ENCODE measurements around the gene TP73. TPM values are rescaled to one million over a fixed set of nuclear protein-coding genes. Genes with fewer than 3 reads are reported as not detected.

TP73 gene
- total RNA-seq, 1 donor from 2014 or later: not detected

- Histone ChIP-seq H3K9me3 (ENCODE audit: control insufficient read depth in 3 of 3, low read length in 3 of 3) (no peaks in the 10 kb centered on the region), H3K27ac (ENCODE audit: low read depth, low read length) (no peak overlapping the region), H3K4me3 (ENCODE audit: low read length in 3 of 3) (no peak overlapping the region), H3K36me3 (ENCODE audit: control insufficient read depth in 3 of 3, insufficient read depth in 3 of 3, low read length in 3 of 3) (no peaks in the 10 kb centered on the region), H3K4me1 (ENCODE audit: control insufficient read depth in 3 of 3, insufficient read depth in 3 of 3, low read length in 3 of 3) (no peaks in the 10 kb centered on the region), H3K27me3 (ENCODE audit: control insufficient read depth in 3 of 3, insufficient read depth in 3 of 3, low read length in 3 of 3) (peaks cover 5 to 25% (median 19%) of the 10 kb centered on the region in 3 donors), H3K9ac (ENCODE audit: low read depth in 1 of 3, low read length in 3 of 3) (no peak overlapping the region)
These were observed 25.2 kb downstream of the TP73 start for GRCh38 chr1:3677484-3677883.

- H3K4me3 ChIP-seq (ENCODE audit: low read length in 3 of 3): no peak overlapping the region
- no peaks in the 10 kb centered on the region for H3K36me3 ChIP-seq (ENCODE audit: control insufficient read depth in 3 of 3, insufficient read depth in 3 of 3, low read length in 3 of 3)
- H3K27me3 ChIP-seq (ENCODE audit: control insufficient read depth in 3 of 3, insufficient read depth in 3 of 3, low read length in 3 of 3): peaks cover 6 to 19% (median 17%) of the 10 kb centered on the region in 3 donors
- H3K9me3 ChIP-seq (ENCODE audit: control insufficient read depth in 3 of 3, low read length in 3 of 3): no peaks in the 10 kb centered on the region
- H3K27ac ChIP-seq (ENCODE audit: low read depth, low read length): no peak overlapping the region
- no peaks in the 10 kb centered on the region for H3K4me1 ChIP-seq (ENCODE audit: control insufficient read depth in 3 of 3, insufficient read depth in 3 of 3, low read length in 3 of 3)
- H3K9ac ChIP-seq (ENCODE audit: low read depth in 1 of 3, low read length in 3 of 3): no peak overlapping the region
These were observed 26.2 kb downstream of the TP73 start for GRCh38 chr1:3678361-3679097.

- no peaks in the 10 kb centered on the region for H3K9me3 ChIP-seq (ENCODE audit: control insufficient read depth in 3 of 3, low read length in 3 of 3)
- peaks cover 3 to 14% (median 12%) of the 10 kb centered on the region in 3 donors for H3K27me3 ChIP-seq (ENCODE audit: control insufficient read depth in 3 of 3, insufficient read depth in 3 of 3, low read length in 3 of 3)
- no peak overlapping the region for H3K9ac ChIP-seq (ENCODE audit: low read depth in 1 of 3, low read length in 3 of 3)
These were observed 26.8 kb downstream of the TP73 start for GRCh38 chr1:3679098-3679555.

GRCh38 chr1:3679799-3680453 lies 27.6 kb downstream of the TP73 start:
- H3K4me3 ChIP-seq (ENCODE audit: low read length in 3 of 3): no peak overlapping the region
- H3K9ac ChIP-seq (ENCODE audit: low read depth in 1 of 3, low read length in 3 of 3): no peak overlapping the region
- peaks cover 4 to 13% (median 7%) of the 10 kb centered on the region in 3 donors for H3K27me3 ChIP-seq (ENCODE audit: control insufficient read depth in 3 of 3, insufficient read depth in 3 of 3, low read length in 3 of 3)
- no peaks in the 10 kb centered on the region for H3K36me3 ChIP-seq (ENCODE audit: control insufficient read depth in 3 of 3, insufficient read depth in 3 of 3, low read length in 3 of 3)
- H3K4me1 ChIP-seq (ENCODE audit: control insufficient read depth in 3 of 3, insufficient read depth in 3 of 3, low read length in 3 of 3): no peaks in the 10 kb centered on the region
- no peak overlapping the region for H3K27ac ChIP-seq (ENCODE audit: low read depth, low read length)
- no peaks in the 10 kb centered on the region for H3K9me3 ChIP-seq (ENCODE audit: control insufficient read depth in 3 of 3, low read length in 3 of 3)

More at GRCh38 chr1:3679098-3679555, 26.8 kb downstream of the TP73 start:
- Histone ChIP-seq H3K4me1 (ENCODE audit: control insufficient read depth in 3 of 3, insufficient read depth in 3 of 3, low read length in 3 of 3) (no peaks in the 10 kb centered on the region), H3K36me3 (ENCODE audit: control insufficient read depth in 3 of 3, insufficient read depth in 3 of 3, low read length in 3 of 3) (no peaks in the 10 kb centered on the region), H3K27ac (ENCODE audit: low read depth, low read length) (no peak overlapping the region), H3K4me3 (ENCODE audit: low read length in 3 of 3) (no peak overlapping the region)

GRCh38 chr1:3680488-3681230 lies 28.3 kb downstream of the TP73 start:
- Histone ChIP-seq H3K27ac (ENCODE audit: low read depth, low read length) (no peak overlapping the region), H3K9ac (ENCODE audit: low read depth in 1 of 3, low read length in 3 of 3) (no peak overlapping the region), H3K9me3 (ENCODE audit: control insufficient read depth in 3 of 3, low read length in 3 of 3) (no peaks in the 10 kb centered on the region), H3K27me3 (ENCODE audit: control insufficient read depth in 3 of 3, insufficient read depth in 3 of 3, low read length in 3 of 3) (peaks cover 7 to 19% (median 11%) of the 10 kb centered on the region in 3 donors), H3K4me1 (ENCODE audit: control insufficient read depth in 3 of 3, insufficient read depth in 3 of 3, low read length in 3 of 3) (no peaks in the 10 kb centered on the region), H3K36me3 (ENCODE audit: control insufficient read depth in 3 of 3, insufficient read depth in 3 of 3, low read length in 3 of 3) (no peaks in the 10 kb centered on the region), H3K4me3 (ENCODE audit: low read length in 3 of 3) (no peak overlapping the region)

- H3K4me3 ChIP-seq (ENCODE audit: low read length in 3 of 3): no peak overlapping the region
- H3K9ac ChIP-seq (ENCODE audit: low read depth in 1 of 3, low read length in 3 of 3): no peak overlapping the region
- H3K4me1 ChIP-seq (ENCODE audit: control insufficient read depth in 3 of 3, insufficient read depth in 3 of 3, low read length in 3 of 3): no peaks in the 10 kb centered on the region
- H3K36me3 ChIP-seq (ENCODE audit: control insufficient read depth in 3 of 3, insufficient read depth in 3 of 3, low read length in 3 of 3): no peaks in the 10 kb centered on the region
- H3K27me3 ChIP-seq (ENCODE audit: control insufficient read depth in 3 of 3, insufficient read depth in 3 of 3, low read length in 3 of 3): peaks cover 7 to 19% (median 11%) of the 10 kb centered on the region in 3 donors
- H3K27ac ChIP-seq (ENCODE audit: low read depth, low read length): no peak overlapping the region
- no peaks in the 10 kb centered on the region for H3K9me3 ChIP-seq (ENCODE audit: control insufficient read depth in 3 of 3, low read length in 3 of 3)
These were observed 29.0 kb downstream of the TP73 start for GRCh38 chr1:3681231-3681897.

- no peak overlapping the region for H3K4me3 ChIP-seq (ENCODE audit: low read length in 3 of 3)
These were observed 29.8 kb downstream of the TP73 start for GRCh38 chr1:3681898-3682806.

GRCh38 chr1:3683197-3683596 lies 30.9 kb downstream of the TP73 start:
- no peaks in the 10 kb centered on the region for H3K9me3 ChIP-seq (ENCODE audit: control insufficient read depth in 3 of 3, low read length in 3 of 3)
- H3K27me3 ChIP-seq (ENCODE audit: control insufficient read depth in 3 of 3, insufficient read depth in 3 of 3, low read length in 3 of 3): peaks cover 7 to 19% (median 11%) of the 10 kb centered on the region in 3 donors
- no peak overlapping the region for H3K4me3 ChIP-seq (ENCODE audit: low read length in 3 of 3)
- no peak overlapping the region for H3K27ac ChIP-seq (ENCODE audit: low read depth, low read length)
- H3K4me1 ChIP-seq (ENCODE audit: control insufficient read depth in 3 of 3, insufficient read depth in 3 of 3, low read length in 3 of 3): no peaks in the 10 kb centered on the region
- no peak overlapping the region for H3K9ac ChIP-seq (ENCODE audit: low read depth in 1 of 3, low read length in 3 of 3)
- no peaks in the 10 kb centered on the region for H3K36me3 ChIP-seq (ENCODE audit: control insufficient read depth in 3 of 3, insufficient read depth in 3 of 3, low read length in 3 of 3)

More at GRCh38 chr1:3681898-3682806, 29.8 kb downstream of the TP73 start:
- no peaks in the 10 kb centered on the region for H3K36me3 ChIP-seq (ENCODE audit: control insufficient read depth in 3 of 3, insufficient read depth in 3 of 3, low read length in 3 of 3)
- no peaks in the 10 kb centered on the region for H3K9me3 ChIP-seq (ENCODE audit: control insufficient read depth in 3 of 3, low read length in 3 of 3)
- H3K27me3 ChIP-seq (ENCODE audit: control insufficient read depth in 3 of 3, insufficient read depth in 3 of 3, low read length in 3 of 3): peaks cover 7 to 19% (median 11%) of the 10 kb centered on the region in 3 donors
- no peak overlapping the region for H3K27ac ChIP-seq (ENCODE audit: low read depth, low read length)
- no peaks in the 10 kb centered on the region for H3K4me1 ChIP-seq (ENCODE audit: control insufficient read depth in 3 of 3, insufficient read depth in 3 of 3, low read length in 3 of 3)
- no peak overlapping the region for H3K9ac ChIP-seq (ENCODE audit: low read depth in 1 of 3, low read length in 3 of 3)

- Histone ChIP-seq H3K4me1 (ENCODE audit: control insufficient read depth in 3 of 3, insufficient read depth in 3 of 3, low read length in 3 of 3) (no peaks in the 10 kb centered on the region), H3K27ac (ENCODE audit: low read depth, low read length) (no peak overlapping the region), H3K27me3 (ENCODE audit: control insufficient read depth in 3 of 3, insufficient read depth in 3 of 3, low read length in 3 of 3) (peaks cover 7 to 21% (median 11%) of the 10 kb centered on the region in 3 donors), H3K4me3 (ENCODE audit: low read length in 3 of 3) (no peak overlapping the region), H3K9ac (ENCODE audit: low read depth in 1 of 3, low read length in 3 of 3) (no peak overlapping the region), H3K9me3 (ENCODE audit: control insufficient read depth in 3 of 3, low read length in 3 of 3) (no peaks in the 10 kb centered on the region), H3K36me3 (ENCODE audit: control insufficient read depth in 3 of 3, insufficient read depth in 3 of 3, low read length in 3 of 3) (no peaks in the 10 kb centered on the region)
These were observed 31.7 kb downstream of the TP73 start for GRCh38 chr1:3683992-3684391.
